SK-N-MC (cell line): ENCODE measurements around the gene AMH.

Source experiments
- DNase-seq: peaks from one replicate; pipeline ENCODE4 v3.0.0-alpha.2; 2011; ENCODE audit warnings: low read depth, low spot score
- H3K27ac ChIP-seq: fragments of 200-600 bp; sonication (generic); 2 replicates; pipeline ENCODE4 v1.5.1; 2016; ENCODE audit warnings: mixed run types
- H3K36me3 ChIP-seq: fragments of 200-600 bp; sonication (generic); 2 replicates; pipeline ENCODE4 v1.6.1; 2017; ENCODE audit warnings: antibody characterized with exemption, low read length, mixed read lengths; ENCODE audit not compliant: insufficient read depth
- H3K4me3 ChIP-seq: fragments of 200-600 bp; sonication (generic); 2 replicates; pipeline ENCODE4 v1.5.1; 2016
- H3K9ac ChIP-seq: fragments of 200-600 bp; sonication (generic); 2 replicates; pipeline ENCODE4 v1.8.0; 2017; ENCODE audit warnings: mixed run types, mixed read lengths; ENCODE audit not compliant: insufficient read length
- H3K9me3 ChIP-seq: fragments of 200-600 bp; sonication (generic); 2 replicates; pipeline ENCODE4 v1.6.1; 2017; ENCODE audit warnings: low read depth, mild to moderate bottlenecking, antibody characterized with exemption, low read length, moderate library complexity, mixed read lengths
- EZH2 ChIP-seq: fragments of 200-600 bp; sonication (generic); IDR thresholded peaks from one replicate; pipeline ENCODE4 v1.6.1; 2017; ENCODE audit warnings: antibody characterized with exemption
- FOXP2 ChIP-seq: optimal IDR thresholded peaks from 2 replicates; pipeline ENCODE3; 2011; ENCODE audit warnings: mild to moderate bottlenecking, moderate library complexity; ENCODE audit not compliant: insufficient read depth; ENCODE audit errors: extremely low read length, control extremely low read depth
- POLR2AphosphoS5 ChIP-seq: IDR thresholded peaks from 2 replicates; pipeline ENCODE4 v1.6.1; 2012; ENCODE audit warnings: mild to moderate bottlenecking, low read depth, low read length, borderline replicate concordance

The AMH gene

DNA sequence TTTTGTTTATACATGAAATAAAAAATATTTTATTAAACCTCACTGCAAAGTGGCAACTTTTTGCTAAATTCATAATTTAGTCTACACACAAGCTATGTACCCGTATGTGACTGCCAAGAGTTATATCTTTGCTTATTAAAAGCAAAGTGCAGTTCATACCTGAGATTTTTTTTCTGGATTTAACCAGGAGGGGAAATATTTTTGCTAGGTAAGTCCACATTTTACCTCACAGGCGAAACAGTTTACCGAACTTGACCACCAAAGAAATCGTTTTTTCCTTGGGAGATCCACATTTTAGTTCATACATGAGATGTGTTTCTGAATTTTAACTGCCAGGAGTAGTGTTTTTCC is 19.3 kb downstream of the AMH start:
- peaks cover 25% of the 10 kb centered on the region for H3K36me3 ChIP-seq
- peak overlapping the region; percentile 96 for H3K4me3 ChIP-seq
- no peaks in the 10 kb centered on the region for H3K9me3 ChIP-seq
- TF ChIP-seq POLR2AphosphoS5 (no peak), FOXP2 (no peak), EZH2 (no peak)
- peak overlapping the region; percentile 85 for H3K9ac ChIP-seq
- H3K27ac ChIP-seq, result peak overlapping the region; percentile 73
- no peak for DNase-seq

GRCh38 chr19:2268861-2269243 is 19.7 kb downstream of the AMH start:
- Histone ChIP-seq H3K4me3 (peak overlapping the region; percentile 96), H3K9ac (peak overlapping the region; percentile 85), H3K9me3 (no peaks in the 10 kb centered on the region), H3K27ac (peak overlapping the region; percentile 73), H3K36me3 (peaks cover 29% of the 10 kb centered on the region)
- TF ChIP-seq FOXP2 (no peak), EZH2 (no peak), POLR2AphosphoS5 (no peak)
- no peak for DNase-seq

- DNase-seq, result peak; percentile 77
- peak overlapping the region; percentile 93 for H3K9ac ChIP-seq
- TF ChIP-seq FOXP2 (no peak), POLR2AphosphoS5 (peak; percentile 99), EZH2 (no peak)
- peak overlapping the region; percentile 96 for H3K4me3 ChIP-seq
- H3K36me3 ChIP-seq, result peaks cover 36% of the 10 kb centered on the region
- peak overlapping the region; percentile 80 for H3K27ac ChIP-seq
- no peaks in the 10 kb centered on the region for H3K9me3 ChIP-seq
Observed at GRCh38 chr19:2269244-2270156, 20.4 kb downstream of the AMH start.

GRCh38 chr19:2270157-2270422 is 21.0 kb downstream of the AMH start:
- Histone ChIP-seq H3K36me3 (peaks cover 36% of the 10 kb centered on the region), H3K27ac (peak overlapping the region; percentile 80), H3K9me3 (no peaks in the 10 kb centered on the region), H3K4me3 (peak overlapping the region; percentile 96), H3K9ac (peak overlapping the region; percentile 93)
- no peak for DNase-seq
- no peak for TF ChIP-seq POLR2AphosphoS5
- TF ChIP-seq FOXP2, result no peak
- TF ChIP-seq EZH2, result no peak

GRCh38 chr19:2270423-2271233 is 21.5 kb downstream of the AMH start:
- Histone ChIP-seq H3K27ac (peak overlapping the region; percentile 81), H3K36me3 (peaks cover 36% of the 10 kb centered on the region), H3K9me3 (no peaks in the 10 kb centered on the region), H3K4me3 (peak overlapping the region; percentile 96), H3K9ac (peak overlapping the region; percentile 93)
- DNase-seq, result no peak
- TF ChIP-seq EZH2, result no peak
- no peak; the same call in 1 of the 2 replicates for TF ChIP-seq POLR2AphosphoS5
- TF ChIP-seq FOXP2, result no peak

GRCh38 chr19:2271234-2272103 is 22.3 kb downstream of the AMH start:
- peak overlapping the region; percentile 81; the same call in 1 of the 2 replicates for H3K27ac ChIP-seq
- no peak for DNase-seq
- H3K36me3 ChIP-seq, result peaks cover 36% of the 10 kb centered on the region
- TF ChIP-seq EZH2 (no peak), FOXP2 (no peak), POLR2AphosphoS5 (no peak)
- peak overlapping the region; percentile 96 for H3K4me3 ChIP-seq
- peak overlapping the region; percentile 93 for H3K9ac ChIP-seq
- H3K9me3 ChIP-seq, result no peaks in the 10 kb centered on the region

- no peak for DNase-seq
- H3K36me3 ChIP-seq, result peaks cover 36% of the 10 kb centered on the region
- no peak overlapping the region for H3K27ac ChIP-seq
- no peak overlapping the region for H3K4me3 ChIP-seq
- H3K9me3 ChIP-seq, result no peaks in the 10 kb centered on the region
- no peak overlapping the region for H3K9ac ChIP-seq
- TF ChIP-seq EZH2, result no peak
- TF ChIP-seq FOXP2, result no peak
- peak; percentile 64; the same call in 1 of the 2 replicates for TF ChIP-seq POLR2AphosphoS5
Observed at GRCh38 chr19:2273356-2274184, 24.4 kb downstream of the AMH start.

DNA sequence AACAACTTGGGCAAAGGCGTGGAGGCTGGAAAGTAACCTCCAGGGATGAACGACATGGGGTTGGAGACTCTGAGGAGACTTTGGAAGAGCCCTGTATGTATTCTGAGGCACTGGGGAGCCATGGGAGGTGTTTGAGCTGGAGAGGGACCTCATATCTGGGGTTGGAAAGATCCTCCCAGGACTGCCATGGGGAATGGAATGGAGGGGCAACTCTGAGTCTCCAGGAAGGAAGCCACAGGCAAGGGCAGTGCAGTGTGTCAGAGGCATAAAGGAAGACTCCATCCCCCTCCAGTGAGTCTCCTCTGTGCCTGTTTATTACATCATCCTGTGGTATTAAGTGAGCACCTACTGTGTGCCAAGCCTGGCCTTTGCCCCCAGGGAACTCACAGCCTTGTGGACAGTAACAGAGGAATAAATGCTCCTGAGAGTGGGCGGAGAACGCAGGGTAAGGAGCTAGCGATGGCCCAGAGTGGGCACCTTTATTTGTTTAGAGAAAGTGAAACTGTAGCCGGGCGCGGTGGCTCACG is 25.1 kb downstream of the AMH start:
- Histone ChIP-seq H3K36me3 (peaks cover 36% of the 10 kb centered on the region), H3K27ac (peak overlapping the region; percentile 56; the same call in 1 of the 2 replicates), H3K9ac (no peak overlapping the region), H3K4me3 (no peak overlapping the region), H3K9me3 (no peaks in the 10 kb centered on the region)
- DNase-seq, result no peak
- no peak for TF ChIP-seq POLR2AphosphoS5
